Measurements from ENCODE around the gene IDS.
"Not testable (repeated sequence)": the region's sequence is repeated elsewhere in the genome, so short reads cannot be mapped to it uniquely, and the experiment has no call there.

IDS gene

DNA sequence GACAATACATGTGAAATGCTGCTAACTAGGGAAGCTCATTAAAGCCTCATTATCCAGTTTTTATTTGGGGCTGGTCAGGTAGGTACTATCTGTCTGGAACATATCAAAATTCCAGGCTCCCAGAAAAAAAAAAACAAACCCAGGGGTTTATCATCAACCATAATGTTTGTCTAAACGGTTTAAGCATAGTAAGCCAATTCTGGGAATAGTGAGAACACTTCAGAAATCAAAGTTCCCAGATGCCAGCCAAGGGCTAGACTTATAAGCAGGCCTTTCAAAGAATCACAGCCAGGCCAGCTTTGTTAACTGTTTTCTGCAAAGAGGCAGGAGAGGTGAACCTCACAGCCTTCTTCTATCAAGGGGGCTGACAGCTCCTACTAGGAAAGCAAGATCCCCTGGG, 8.1 kb downstream of the IDS start:
- no peak for DNase-seq

DNA sequence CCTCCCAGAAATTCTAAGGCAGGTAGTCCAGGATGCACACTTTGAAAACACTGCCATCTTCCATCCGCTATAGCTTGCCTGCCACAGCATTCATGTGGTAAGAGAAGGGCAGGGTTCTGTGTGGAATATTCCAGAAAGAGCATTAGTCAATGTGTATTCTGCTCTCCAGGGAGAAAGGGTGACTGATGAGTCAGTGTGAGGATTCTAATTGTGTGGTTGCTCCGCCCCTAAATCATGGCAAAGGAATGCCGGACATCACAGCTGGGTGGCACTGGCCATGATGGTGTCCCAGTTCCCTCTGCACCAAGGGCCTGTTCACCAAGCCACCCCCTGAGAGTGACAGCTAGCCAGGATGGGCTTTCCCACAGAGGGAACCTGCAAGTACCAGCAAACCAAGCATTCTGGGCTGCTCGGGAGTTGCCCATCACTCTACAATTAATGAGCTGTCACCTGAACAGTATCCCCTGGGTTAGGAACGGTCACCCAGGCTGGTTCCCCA, 9.5 kb downstream of the IDS start:
- no peak for DNase-seq

DNA sequence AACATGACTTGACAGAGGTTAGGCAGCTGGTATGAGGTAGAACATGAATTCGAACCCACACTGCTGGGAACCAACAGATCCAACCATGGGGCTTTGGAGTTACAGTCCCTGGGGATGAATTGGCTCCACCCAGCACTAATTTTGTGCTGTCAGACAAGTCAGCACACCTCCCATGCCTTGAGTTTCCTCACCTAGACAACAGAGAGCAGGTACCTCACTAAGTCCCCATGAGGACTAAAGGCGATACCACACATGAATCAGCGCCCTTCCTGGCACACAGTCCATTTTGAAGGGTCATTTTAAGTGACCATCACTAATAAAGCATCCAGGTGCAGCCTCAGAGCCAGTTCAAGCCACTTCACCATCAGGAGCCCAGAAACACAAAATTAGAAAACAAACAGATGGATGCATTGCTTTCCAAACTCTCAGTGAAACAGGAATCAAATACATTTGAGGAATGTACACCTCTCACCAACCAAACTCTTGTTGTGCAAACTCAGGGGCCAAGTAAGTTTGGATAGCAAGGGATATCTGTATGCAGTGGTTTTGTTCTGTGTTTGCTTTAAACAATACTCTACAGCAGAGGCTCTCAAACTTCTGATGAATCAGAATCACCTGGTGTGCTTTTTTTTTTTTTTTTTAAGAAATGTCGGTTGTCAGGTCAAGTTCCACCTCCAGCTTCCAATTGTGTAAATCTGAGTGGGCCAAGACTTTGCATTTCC, 10.1 kb downstream of the IDS start:
- DNase-seq = no peak

DNA sequence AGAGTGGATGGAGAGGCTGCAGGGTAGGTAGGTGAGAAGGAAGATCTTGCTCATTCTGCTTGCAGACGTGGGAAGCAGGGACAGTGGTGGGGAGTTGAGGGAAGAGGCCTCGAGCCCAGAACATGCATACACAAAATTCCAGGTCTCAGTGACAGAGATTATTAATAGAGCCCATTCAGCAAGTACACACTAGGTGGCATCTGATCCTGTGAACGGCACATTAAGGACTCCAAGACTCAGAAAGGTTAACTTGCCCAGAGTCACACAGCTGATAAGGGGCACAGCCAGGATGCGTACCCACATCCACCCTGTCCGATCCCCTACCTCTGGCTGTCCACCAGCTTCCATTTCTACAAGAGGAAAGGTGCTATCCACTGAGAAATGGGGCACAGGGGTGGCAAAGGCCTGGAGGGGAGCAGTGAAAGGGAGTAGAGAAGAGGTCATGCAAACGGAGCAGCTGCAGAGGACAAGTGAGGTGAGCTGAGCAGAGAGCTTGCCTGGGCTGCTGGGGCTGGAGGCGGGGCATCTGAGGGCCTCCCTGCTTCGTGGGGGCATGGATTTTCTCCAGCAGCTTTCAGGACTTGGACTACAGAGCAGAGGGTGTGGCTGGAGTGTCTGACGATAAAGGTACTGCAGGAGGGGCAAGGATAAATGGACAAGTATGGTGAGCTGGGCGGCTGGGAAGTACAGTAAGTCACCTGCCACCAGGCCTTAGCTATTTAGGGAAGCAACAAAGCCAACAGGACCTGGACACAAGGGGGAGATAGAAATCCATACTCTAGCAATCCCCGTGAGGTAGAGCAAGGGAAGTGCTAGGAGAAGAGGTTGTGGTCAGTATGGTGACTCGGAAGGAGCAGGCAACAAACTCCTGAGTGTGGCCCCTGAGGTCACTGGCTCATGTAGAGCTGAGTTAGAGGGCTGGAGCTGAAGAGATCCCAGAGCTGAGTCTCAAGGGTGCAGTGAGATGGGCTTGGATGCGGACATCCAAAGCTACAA, 11.2 kb downstream of the IDS start:
- no peak for DNase-seq

- DNase-seq = no peak
Measured at GRCh38 chrX:149491812-149492211, 13.3 kb downstream of the IDS start.

DNA sequence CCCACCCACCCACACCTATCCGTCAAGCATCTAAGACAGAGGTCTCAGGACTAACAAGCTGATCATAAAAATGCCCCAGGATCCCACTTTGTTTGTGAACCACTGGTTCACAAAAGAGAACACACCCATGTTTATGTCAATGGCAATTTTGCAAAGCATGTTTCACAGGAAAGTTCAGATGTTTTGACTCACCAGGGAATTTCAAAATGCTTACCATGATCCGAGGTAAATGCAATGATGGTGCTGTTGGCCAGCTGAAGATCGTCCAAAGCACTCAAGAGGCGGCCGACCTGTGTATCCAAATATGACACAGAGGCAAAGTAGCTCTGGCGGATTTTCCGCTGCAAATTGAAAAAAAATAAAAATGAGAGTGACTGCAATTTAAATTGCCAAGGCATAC, 15.0 kb downstream of the IDS start:
- DNase-seq = no peak

- not testable (repeated sequence) for DNase-seq
Measured at GRCh38 chrX:149488411-149489052, 16.6 kb downstream of the IDS start.

DNA sequence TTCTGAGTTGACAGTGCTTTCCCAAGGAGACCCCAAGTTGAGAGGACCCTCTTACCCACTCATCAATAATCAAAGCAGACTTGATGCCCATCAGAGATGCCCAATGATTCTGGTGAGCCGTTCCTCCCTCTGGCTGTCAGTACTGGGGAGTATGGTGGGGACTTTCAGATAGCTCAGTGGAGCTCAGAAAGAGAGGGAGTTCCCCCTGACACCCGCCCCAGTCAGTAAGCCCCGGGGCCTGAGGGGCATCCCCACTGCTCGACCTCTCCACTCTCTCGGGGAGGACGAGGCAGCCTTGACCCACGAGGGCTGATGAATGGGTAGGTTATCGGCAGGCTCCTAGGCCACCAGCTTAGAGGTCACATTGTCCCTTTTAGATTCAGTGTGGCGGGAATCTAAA, 17.1 kb downstream of the IDS start:
- DNase-seq = not testable (repeated sequence)

DNA sequence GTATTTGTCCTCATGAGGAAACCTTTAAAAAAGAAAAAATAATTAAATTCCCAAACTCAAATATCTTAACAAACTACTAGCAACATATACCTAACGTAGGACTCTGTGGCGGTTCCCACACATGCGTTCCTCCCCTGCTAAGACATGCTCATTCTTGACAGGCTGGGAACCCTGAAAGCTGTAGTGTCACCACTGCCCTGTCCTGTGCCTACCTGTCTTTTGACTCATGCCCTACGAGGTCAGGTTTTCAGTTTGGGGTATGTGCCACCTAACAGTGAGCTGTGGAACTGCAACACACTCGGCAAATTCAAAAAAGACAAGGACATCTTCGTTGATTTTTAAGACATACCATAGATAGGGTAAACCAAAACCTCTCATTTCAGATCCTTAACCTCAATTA, 17.8 kb downstream of the IDS start:
- no peak for DNase-seq

DNA sequence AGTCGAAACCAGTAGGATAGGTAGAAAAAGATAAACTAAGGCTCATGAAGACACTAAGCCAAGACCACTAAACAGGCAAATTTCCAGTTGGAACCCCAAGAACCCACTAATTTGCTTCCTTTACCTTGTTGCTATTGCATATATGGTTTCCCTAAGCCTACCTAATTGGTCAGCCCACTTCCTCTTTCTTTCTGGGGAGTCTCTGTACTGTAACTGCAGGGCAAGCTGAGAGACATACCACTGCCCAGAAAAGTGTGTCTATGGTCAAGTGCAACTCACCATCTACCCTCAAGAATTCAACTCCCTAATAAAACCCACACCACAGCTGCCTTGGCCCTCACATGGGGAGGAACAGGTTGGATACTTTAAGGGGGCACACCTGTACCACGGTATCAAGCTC, 28.6 kb downstream of the IDS start:
- DNase-seq = no peak

DNA sequence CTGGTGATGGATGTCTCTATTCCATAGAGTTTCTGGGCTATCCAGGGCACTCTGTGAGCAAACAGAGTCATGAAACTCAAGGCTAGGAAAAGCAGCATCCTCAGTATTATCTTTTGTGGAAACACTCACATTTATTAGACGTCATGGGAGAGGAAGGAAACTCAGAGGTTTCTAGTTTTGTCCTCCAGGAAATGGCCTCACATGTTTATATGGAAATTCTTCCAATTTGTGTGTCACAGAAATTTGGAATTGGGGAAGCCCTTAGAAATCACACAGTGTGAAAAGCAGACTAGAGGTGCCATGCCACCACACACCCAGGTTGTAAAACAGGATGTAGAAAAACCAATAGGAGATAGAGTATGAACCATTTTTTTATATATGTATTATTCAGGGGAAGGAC, 31.1 kb downstream of the IDS start:
- no peak for DNase-seq

DNA sequence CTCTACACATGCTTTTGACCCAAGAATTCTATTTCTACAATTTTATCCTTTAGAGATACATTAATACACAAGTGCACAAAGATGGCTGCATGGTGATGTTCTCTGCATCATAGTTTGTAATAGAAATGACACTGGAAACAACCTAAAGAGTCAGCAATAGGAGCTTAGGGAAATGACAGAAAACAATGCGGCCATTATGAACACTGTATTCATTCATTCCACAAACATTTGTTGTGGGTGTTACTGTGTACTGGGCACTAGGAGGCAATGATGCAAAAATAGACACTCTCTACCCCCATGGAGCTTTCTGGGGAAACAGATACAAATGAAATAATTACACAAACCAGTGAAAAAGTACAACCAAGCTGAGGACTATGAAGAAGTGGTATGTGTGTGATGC, 32.0 kb downstream of the IDS start:
- no peak for DNase-seq

DNA sequence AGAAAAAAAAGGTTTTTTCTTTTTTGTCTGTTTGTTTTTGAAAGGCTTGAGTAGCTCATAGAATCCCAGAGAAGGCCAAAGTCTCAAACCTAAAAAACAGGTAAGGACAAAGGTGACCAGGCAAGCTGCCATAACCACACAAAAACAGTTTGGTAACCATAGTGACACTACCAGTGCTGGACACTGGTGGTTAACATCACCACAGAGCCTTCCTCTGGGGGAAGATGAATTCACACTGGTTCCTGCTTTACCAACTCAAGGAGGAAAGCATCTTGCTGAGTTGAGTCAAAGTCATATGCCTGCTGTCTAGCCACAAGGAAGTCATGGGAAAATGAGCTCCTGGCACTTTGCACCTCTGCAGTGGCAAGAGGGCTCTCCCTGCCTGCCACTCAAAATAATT, 32.5 kb downstream of the IDS start:
- DNase-seq = no peak

GRCh38 chrX:149471397-149471796, 33.7 kb downstream of the IDS start:
- DNase-seq = no peak

GRCh38 chrX:149470955-149471354, 34.2 kb downstream of the IDS start:
- DNase-seq = peak; percentile 59

DNA sequence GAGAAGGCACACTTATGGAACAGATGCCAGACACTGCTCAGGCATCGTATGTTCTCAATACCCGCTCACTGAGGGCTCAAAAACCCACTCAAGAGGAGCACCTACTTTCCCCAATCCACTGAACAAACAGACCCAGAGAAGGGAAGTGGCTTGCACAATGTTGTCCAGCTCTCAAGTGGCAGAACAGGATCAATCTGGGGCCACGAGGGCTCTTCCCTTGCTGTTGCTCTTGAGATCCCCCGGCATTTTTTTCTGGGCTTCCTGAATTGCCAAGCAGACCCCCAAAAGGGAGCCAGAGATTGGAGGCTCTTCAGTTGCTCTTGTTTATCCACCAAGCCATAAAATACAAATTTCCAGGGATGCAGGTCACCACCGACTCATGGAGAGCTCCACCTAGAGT, 35.7 kb downstream of the IDS start:
- DNase-seq = no peak

DNA sequence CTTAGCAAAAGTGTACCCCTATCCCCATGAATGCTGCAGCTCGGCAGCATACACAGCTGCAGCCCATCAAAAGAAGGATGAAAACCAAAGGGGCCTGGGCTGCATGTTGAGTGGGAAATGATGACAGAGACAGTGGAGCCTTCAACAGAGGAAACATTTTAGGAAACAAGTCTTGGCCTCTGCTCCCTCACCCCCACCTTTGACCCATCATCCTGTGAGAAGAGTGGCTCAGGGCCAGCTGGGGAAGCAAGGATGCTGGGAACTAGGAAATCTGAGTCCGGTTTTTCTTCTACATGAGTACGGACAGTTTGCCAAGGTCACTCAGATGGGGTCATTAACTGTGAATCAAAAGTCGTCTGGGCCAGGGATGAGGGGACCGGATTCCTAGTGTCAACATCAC, 37.2 kb downstream of the IDS start:
- no peak for DNase-seq

- DNase-seq = no peak
Measured at GRCh38 chrX:149467461-149467860, 37.6 kb downstream of the IDS start.

- no peak for DNase-seq
Measured at GRCh38 chrX:149462849-149463248, 42.3 kb downstream of the IDS start.

- DNase-seq = no peak
Measured at GRCh38 chrX:149461746-149462145, 43.4 kb downstream of the IDS start.

GRCh38 chrX:149458586-149458985, 46.5 kb downstream of the IDS start:
- DNase-seq = no peak

DNA sequence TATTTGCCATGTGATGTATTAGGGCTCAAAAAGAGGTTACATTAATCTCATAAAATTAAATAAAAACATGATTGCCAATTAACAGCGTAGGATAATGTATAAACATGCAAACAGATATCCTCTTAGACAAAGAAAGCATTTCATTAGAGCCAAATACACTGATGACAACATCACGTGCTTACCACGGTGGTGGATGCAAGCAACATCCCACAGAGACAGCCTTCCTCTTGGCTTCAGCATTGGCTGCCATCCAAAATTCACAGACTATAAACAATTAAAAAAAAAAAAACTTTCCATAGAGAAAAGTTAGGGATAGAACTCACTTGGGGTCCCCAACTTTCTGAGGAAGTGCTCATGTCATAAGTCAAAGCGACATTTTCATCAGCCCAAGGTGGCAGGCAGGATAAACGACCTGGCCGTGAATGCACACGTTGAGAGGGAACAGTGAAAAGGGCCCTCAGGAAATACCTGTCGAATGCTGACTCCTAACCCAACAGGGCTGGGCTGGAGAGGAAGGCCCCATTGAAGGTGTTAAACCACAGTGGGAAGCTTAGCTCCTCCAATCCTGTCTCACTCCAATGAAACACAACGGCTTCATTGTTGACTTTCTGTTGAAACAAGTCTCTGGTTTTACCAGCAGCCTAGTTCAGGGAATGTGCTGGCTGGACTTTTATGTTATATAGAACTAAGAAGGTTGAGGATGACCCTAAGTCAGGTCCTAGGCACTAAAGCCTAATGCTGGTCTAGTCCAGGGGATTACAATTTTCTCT, 48.4 kb downstream of the IDS start:
- DNase-seq = no peak

DNA sequence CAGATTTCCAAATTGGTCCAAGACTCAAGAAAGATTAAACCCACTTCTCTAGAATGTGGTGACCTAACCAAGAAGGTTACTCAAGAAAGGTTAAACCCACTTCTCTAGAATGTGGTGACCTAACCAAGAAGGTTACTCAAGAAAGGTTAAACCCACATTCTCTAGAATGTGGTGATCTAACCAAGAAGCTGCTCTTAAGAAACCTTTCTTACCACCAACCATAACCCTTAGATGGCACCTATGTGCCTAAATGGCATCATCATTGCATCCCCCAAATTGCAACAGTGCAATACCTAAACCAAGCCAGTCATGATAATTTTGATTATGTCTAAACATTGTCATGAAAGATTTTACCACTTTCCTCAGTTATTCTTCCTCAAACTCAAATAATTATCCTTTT, 49.2 kb downstream of the IDS start:
- no peak for DNase-seq

Data from NCI-H774 (cell line).